GM12878 (cell line): ENCODE results near the gene PRSS33.

ENCODE experiments used
- CTCF ChIP-seq, 3 experiments: IDR thresholded peaks in 2 of 3; conservative IDR thresholded peaks in 1 of 3; 2 replicates each; pipeline ENCODE4 v1.5.1; 2011; ENCODE audit warnings: low read depth in 3 of 3, low read length in 3 of 3, mild to moderate bottlenecking in 3 of 3, control low read depth in 2 of 3, moderate library complexity in 2 of 3, inconsistent platforms in 1 of 3, mixed read lengths in 1 of 3; ENCODE audit not compliant: control insufficient read depth in 2 of 3, insufficient read depth in 1 of 3; ENCODE audit errors: extremely low read depth in 1 of 3
- ETV6 ChIP-seq, 2 experiments: fragments of 450-650 bp in 1 of 2; IDR thresholded peaks in 1 of 2; conservative IDR thresholded peaks in 1 of 2; 2 replicates each; pipeline ENCODE4 v1.6.1; 2014; ENCODE audit warnings: antibody characterized with exemption in 1 of 2, borderline replicate concordance in 1 of 2, low read depth in 1 of 2, mild to moderate bottlenecking in 1 of 2, moderate library complexity in 1 of 2
- HSF1 ChIP-seq: fragments of 150-350 bp; IDR thresholded peaks from 2 replicates; pipeline ENCODE4 v1.6.1; 2014; ENCODE audit warnings: mild to moderate bottlenecking, low read depth, low read length
- JUND ChIP-seq: IDR thresholded peaks from 2 replicates; pipeline ENCODE4 v1.6.1; 2012; ENCODE audit warnings: low read depth, mild to moderate bottlenecking, low read length, improper control_type of control experiment, moderate library complexity
- PBX3 ChIP-seq: IDR thresholded peaks from 2 replicates; pipeline ENCODE4 v1.6.1; 2011; ENCODE audit warnings: mild to moderate bottlenecking, low read depth, low read length, moderate library complexity; ENCODE audit not compliant: insufficient replicate concordance
- SMC3 ChIP-seq: IDR thresholded peaks from 2 replicates; pipeline ENCODE4 v1.6.1; 2011; ENCODE audit warnings: low read length, improper control_type of control experiment, borderline replicate concordance
- SP1 ChIP-seq: IDR thresholded peaks from one replicate; pipeline ENCODE4 v1.6.1; 2011; ENCODE audit warnings: low read depth, low read length
- SPI1 ChIP-seq: IDR thresholded peaks from 2 replicates; pipeline ENCODE4 v1.6.1; 2011; ENCODE audit warnings: low read depth, mild to moderate bottlenecking, low read length, moderate library complexity, borderline replicate concordance; ENCODE audit not compliant: insufficient read depth
- SUPT20H ChIP-seq: IDR thresholded peaks from 2 replicates; pipeline ENCODE4 v1.6.1; 2011; ENCODE audit warnings: low read depth, mild to moderate bottlenecking, low read length, moderate library complexity, borderline replicate concordance; ENCODE audit not compliant: control insufficient read depth
- TAF1 ChIP-seq: IDR thresholded peaks from 2 replicates; pipeline ENCODE4 v1.6.1; 2011; ENCODE audit warnings: mild to moderate bottlenecking, low read depth, low read length, borderline replicate concordance

GRCh38 chr16:2775131-2775716, 12.1 kb downstream of the PRSS33 start:
- TF ChIP-seq SP1: no peak
- TF ChIP-seq CTCF (IDR thresholded peaks at IDR 0.05 in 2 of 3, conservative IDR thresholded peaks at IDR 0.05 in 1 of 3; ENCODE audit: control insufficient read depth in 2 of 3, extremely low read depth in 1 of 3, insufficient read depth in 1 of 3, low read depth in 3 of 3, low read length in 3 of 3): no peak
- TF ChIP-seq JUND: no peak
- TF ChIP-seq SUPT20H: no peak
- TF ChIP-seq SMC3: no peak
- TF ChIP-seq SPI1: no peak
- no peak for TF ChIP-seq HSF1
- TF ChIP-seq PBX3: no peak
- TF ChIP-seq TAF1: no peak
- TF ChIP-seq ETV6 (conservative IDR thresholded peaks at IDR 0.05 in 1 of 2, IDR thresholded peaks at IDR 0.05 in 1 of 2; ENCODE audit: borderline replicate concordance in 1 of 2, low read depth in 1 of 2): no peak
